Right forelimb (tissue), 1 donor: ENCODE data around the gene GDF10.

Source experiments
- DNase-seq: peaks from one replicate; pipeline ENCODE4 v3.0.0-alpha.2; 2018

The GDF10 gene, protein sequence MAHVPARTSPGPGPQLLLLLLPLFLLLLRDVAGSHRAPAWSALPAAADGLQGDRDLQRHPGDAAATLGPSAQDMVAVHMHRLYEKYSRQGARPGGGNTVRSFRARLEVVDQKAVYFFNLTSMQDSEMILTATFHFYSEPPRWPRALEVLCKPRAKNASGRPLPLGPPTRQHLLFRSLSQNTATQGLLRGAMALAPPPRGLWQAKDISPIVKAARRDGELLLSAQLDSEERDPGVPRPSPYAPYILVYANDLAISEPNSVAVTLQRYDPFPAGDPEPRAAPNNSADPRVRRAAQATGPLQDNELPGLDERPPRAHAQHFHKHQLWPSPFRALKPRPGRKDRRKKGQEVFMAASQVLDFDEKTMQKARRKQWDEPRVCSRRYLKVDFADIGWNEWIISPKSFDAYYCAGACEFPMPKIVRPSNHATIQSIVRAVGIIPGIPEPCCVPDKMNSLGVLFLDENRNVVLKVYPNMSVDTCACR

DNA sequence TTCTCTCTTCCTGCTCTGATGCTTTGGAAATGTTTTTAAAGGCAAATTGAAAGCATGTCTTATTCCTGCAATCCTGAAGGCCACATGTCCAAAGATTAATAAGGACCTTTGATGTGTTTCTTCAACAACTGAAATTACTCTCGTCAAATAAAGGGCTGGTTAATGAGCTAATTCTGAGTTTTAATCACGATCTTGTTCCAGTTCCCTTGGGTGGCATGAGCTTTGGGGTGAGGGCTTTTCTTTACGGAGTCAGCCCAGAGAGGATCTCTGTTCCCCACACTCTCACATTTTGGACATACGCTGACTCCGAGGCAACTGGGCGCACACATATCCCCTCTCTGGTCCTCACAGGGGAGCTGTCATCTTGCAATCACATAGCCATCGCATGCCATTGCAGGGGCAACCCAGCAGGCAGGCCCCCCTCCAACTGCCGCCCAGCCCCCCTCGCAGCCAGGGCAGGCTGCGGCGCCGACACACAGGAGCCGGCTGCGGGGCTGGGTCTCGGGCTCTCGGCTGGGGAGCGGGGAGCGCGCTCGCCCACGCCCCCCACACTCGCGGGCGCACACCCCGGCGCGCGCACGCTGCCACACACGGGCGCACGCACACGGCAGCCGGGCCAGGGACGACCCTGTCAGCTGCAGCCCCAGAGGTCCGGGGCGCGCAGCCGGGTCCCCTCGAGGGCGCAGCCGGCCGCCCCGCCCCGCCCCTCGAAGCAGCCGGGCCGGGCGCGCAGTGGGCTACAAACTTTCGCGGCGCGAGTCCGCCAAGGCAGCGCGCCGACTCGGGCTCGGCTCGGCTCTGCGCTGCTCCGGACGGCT is at the start of gene GDF10:
Gene GDF10 (plus strand): TSS at position 587 of the 818 bp plus-strand sequence. CDS start 455 bp downstream, outside the sequence.
- peak; percentile 56 for DNase-seq

DNA sequence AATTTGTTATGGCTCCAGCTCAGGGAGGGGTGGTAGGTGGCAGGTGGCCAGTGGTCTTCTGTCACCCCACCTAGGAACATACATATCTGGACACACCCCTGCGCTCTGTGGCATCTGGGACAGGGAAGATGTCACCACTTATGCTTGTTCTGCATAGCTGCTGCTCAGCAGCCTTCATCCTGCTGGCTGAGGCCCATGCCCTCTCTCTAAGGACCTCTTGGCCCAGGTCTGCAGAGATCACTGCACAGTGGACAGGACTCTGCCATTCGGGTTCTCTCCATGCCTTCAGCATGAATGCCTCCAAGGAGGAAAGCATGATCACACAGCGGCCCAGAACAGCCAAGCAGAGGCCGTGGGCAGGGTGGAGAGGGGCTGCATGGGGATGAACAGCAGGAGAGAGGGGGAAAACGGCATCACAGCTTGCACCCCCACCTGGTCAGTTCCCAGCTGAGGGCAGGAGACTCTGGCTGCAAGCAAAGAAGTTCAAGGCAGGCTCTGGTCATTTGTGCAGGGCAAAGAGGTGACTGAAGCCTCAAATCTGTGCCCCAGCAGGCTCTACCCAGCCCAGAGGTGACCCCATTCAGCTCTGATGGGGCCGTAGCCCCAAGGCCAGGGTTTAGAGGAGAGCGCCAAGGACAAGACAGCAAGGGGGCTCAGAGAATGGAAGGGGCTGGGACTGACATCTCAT is 47.8 kb upstream of the GDF10 start:
- no peak for DNase-seq

GRCh38 chr10:47253030-47253637 is 46.9 kb upstream of the GDF10 start:
- DNase-seq, result no peak

DNA sequence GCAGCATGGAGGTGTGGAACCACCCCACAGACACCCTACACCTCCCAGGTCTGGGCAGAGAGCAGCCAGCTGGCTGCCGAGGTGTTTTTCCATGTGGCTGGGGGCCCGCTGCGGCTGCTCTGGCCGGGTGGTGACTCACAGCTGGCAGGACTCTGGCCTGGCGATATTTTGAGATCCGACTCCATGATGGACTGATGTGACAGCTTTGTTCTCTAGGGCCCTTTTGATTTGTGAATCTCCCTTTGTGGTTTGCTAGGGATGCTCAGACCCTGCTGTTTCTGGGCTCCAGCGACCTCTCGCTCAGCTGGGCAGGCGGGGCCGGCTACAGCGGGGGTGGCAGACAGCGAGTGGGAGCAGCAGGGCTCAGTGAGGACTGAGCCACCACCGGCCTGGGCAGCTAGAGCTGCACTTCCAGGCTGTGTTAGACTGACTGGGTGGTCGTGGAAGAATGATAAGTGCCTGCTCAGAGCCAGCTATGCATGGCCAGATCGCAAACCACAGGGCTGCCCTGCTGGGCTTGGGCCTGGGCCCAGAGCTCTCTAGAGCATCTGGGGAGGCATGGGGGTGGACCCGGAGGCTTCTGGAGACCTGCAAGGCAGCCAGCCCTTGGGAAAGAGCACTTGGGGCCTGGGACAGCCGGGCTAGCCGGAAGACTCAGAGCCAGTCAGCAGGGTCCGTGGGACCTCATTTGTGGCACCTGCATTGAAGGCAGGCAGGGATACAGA is 46.2 kb upstream of the GDF10 start:
- peak; percentile 82 for DNase-seq

DNA sequence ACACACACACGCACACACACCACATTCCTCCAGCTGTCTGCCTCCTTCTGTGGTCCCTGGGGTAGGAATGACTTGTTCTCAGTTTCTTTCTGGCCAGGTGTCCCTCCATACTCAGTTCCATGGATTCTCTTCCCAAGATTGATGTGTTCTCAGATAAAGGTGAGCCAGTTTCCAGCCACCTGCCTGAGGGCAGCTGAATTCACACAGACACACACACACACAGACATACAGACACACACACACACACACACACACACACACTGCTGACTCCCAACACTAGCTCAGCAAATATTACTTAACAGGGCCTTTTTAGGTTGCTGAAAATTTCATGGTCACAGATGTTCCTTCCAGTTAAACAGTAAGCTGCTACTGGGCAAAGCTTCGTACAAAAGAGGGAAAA is 45.4 kb upstream of the GDF10 start:
- no peak for DNase-seq

GRCh38 chr10:47255033-47255813 is 44.8 kb upstream of the GDF10 start:
- no peak for DNase-seq

- no peak for DNase-seq
These were observed 44.1 kb upstream of the GDF10 start for GRCh38 chr10:47255866-47256265.

GRCh38 chr10:47256751-47257336 is 43.2 kb upstream of the GDF10 start:
- no peak for DNase-seq

DNA sequence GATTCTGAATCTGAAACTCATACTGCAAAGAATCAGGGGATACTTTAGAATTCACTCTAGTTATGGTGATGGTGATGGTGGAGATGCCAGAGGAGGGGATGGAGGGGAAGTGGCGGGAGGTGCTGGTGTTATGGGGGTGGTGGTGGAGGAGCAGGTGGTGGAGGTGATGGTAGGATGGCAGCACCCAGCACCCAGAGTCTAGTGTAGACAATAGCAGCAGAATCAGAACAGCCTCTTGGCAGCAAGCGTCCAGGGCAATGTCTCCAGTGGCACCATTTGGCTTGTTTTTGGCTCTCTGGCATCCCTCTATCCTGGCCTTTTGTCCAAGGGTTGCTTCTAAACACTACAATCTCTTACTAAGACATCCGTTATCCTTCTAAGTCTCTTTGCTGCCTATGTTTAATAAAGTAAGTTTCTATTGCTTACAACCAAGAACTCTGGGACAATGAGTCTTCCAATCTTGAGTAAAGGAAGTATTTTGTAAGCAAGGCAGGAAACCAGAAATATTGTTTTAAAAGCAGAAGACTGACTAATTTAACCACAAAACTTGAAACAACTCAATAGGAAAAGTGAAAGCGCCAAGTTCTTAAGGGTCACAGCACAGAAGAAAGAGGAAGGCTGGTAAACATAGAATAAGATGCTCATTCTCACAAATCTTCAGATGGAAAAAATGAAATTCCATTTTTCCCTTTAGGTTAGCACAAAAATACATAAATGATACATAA is 42.4 kb upstream of the GDF10 start:
- no peak for DNase-seq

- no peak for DNase-seq
These were observed 41.1 kb upstream of the GDF10 start for GRCh38 chr10:47258921-47259320.

- peak; percentile 27 for DNase-seq
These were observed 40.5 kb upstream of the GDF10 start for GRCh38 chr10:47259466-47259865.

- no peak for DNase-seq
These were observed 39.4 kb upstream of the GDF10 start for GRCh38 chr10:47260505-47261111.

GRCh38 chr10:47261121-47261520 is 38.9 kb upstream of the GDF10 start:
- DNase-seq, result peak; percentile 15

- no peak for DNase-seq
These were observed 38.4 kb upstream of the GDF10 start for GRCh38 chr10:47261556-47261955.

DNA sequence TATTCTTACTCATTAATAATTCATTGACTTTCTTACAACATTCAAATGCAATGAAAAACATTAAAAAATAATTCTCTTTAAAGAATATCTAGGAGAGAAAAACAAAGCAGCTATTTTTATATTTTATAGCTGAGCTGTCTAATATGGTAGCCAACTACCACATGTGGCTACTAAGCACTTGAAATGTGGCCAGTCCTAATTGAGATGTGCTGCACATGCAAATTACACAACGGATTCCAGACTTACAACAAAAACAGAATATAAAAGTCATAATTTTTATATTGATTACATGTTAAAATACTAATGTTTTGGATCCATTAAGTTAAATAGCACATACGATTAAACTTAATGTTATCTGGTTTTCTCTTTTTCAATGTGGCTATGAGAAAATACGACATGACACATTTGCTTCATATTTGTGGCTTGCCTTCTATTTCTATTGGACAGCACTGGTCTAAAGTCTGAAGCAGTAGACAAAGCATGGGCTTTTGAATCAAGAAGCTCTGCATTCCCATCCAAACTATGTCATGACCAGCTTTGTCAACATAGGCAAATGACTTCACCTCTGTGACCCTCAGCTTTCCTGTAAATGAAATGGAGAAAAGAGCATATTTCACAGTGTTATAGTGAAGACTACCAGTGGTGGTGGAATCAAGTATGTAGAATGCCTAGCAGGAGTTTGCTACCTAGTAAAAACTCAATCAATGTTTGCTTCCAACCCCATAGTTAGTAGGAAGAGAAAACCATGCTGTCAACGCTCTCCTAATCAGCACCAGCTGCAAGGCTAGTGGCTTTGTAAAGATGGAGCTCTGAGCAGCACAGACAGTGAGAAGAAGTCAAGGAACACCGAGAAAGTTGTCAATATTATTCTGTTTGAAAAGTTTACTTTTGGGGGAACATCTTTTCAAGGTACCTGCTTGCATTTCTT is 37.1 kb upstream of the GDF10 start:
- no peak for DNase-seq

DNA sequence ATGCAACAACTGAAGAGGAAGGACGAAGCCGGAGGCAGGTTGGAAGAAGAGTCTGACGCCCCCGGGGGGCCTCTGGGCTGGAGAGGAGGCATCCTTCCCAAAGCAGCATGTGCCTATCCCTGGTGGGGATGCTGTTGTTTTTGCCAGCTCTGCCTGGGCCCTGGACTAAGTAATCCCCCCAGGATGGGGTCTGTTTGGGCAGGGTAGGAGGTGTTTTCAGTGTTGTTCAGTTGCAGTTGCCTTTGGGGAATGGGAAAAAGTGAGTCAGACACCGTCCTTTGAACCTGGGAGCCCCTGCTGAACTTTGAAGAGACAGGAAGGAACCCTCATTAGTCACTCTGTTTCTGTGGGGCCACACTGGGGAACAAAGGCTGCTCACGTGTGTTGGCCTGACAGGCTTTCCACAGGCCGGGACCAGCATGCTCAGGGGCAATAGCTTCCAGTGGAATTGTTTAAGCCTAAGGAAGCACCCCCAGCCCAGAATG is 35.2 kb upstream of the GDF10 start:
- no peak for DNase-seq

GRCh38 chr10:47266602-47267001 is 33.4 kb upstream of the GDF10 start:
- no peak for DNase-seq

DNA sequence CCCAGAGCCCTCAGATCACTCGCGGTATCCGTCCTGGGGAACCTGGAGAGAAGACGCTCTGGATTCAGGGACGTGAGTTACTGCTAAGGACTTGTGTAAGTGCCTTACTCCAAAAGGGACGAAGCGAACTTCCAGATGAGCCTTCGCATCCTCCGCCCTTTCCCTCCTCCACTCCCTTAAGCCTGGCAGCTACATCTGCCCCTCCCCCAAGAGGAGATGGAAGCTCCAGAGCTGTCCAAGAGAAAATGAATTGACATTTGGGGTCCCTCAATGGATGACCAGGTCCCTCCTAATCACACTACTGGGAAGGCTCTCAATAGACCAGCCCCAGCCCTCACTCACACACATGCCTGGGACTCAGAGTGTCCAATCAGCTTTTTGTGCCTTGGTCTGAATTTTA is 31.3 kb upstream of the GDF10 start:
- DNase-seq, result peak; percentile 15
